ENCODE results near the gene ATP9B.

ATP9B gene

GRCh38 chr18:79421275-79421857 is 352.2 kb downstream of the ATP9B start:
- DNase-seq = no peak

GRCh38 chr18:79422022-79422782 is 353.0 kb downstream of the ATP9B start:
- no peak for DNase-seq

GRCh38 chr18:79422783-79423165 is 353.6 kb downstream of the ATP9B start:
- DNase-seq = no peak

GRCh38 chr18:79423211-79424007 is 354.2 kb downstream of the ATP9B start:
- DNase-seq = no peak

- DNase-seq = no peak
Measured at GRCh38 chr18:79424008-79424565, 354.9 kb downstream of the ATP9B start.

- no peak for DNase-seq
Measured at GRCh38 chr18:79424880-79425568, 355.8 kb downstream of the ATP9B start.

- DNase-seq = no peak
Measured at GRCh38 chr18:79425569-79425886, 356.3 kb downstream of the ATP9B start.

- DNase-seq = no peak
Measured at GRCh38 chr18:79426376-79427300, 357.4 kb downstream of the ATP9B start.

- no peak for DNase-seq
Measured at GRCh38 chr18:79427368-79428225, 358.4 kb downstream of the ATP9B start.

All from NCI-H1436 (cell line).